Tibial nerve (tissue), 4 donors: ENCODE results near the gene CD1B.

Source experiments
- CTCF ChIP-seq, 5 experiments: fragments of 200-600 bp in 3 of 5; fragments of 450-650 bp in 2 of 5; sonication (generic) in 3 of 5; IDR thresholded peaks; one replicate each; pipeline ENCODE4 v1.5.1; 2016 to 2019; ENCODE audit warnings: antibody characterized with exemption in 5 of 5, mild to moderate bottlenecking in 3 of 5, moderate library complexity in 2 of 5
- EP300 ChIP-seq, 2 donors: sonication (generic); formaldehyde crosslinking; IDR thresholded peaks; one replicate each; pipeline ENCODE4 v1.6.1; 2017; ENCODE audit warnings: antibody characterized with exemption in 2 of 2, mild to moderate bottlenecking in 1 of 2
- POLR2A ChIP-seq, 2 donors: fragments of 450-650 bp; IDR thresholded peaks; one replicate each; pipeline ENCODE4 v1.6.1; 2017; ENCODE audit warnings: antibody characterized with exemption in 2 of 2, mild to moderate bottlenecking in 2 of 2, moderate library complexity in 2 of 2

GRCh38 chr1:158329733-158330132, 1.6 kb downstream of the CD1B start:
- TF ChIP-seq CTCF (IDR thresholded peaks at IDR 0.05) = peak in 1 of 5 experiments; percentile 8
- TF ChIP-seq POLR2A (IDR thresholded peaks at IDR 0.05) = no peak
- no peak for TF ChIP-seq EP300 (IDR thresholded peaks at IDR 0.05)
